ENCODE results near the gene TNNT1.
A peak's percentile ranks its signal among the peaks of the same experiment; 100 is the strongest.

TNNT1 gene

DNA sequence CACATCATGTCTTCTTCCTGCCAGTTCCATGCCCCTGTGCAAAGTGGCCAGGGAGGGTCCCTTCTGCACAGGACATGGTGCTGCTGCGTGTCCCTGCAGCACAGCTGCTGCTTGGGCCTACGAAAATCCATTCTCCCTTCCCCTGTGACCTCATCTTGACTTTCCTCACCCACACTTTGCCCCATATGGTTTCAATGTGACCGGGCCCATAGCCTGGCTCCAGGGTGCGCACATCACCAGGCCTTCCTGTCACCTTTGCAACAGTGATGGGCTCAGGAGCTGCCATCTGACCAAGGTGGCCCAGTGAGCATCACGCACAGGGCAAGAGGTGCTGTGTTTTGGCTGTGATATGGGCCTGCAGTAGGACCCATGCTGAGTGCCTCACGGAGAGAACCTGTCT is 42.4 kb downstream of the TNNT1 start:
- no peak for DNase-seq

- DNase-seq, result no peak
These were observed 43.8 kb downstream of the TNNT1 start for GRCh38 chr19:55105237-55105636.

DNA sequence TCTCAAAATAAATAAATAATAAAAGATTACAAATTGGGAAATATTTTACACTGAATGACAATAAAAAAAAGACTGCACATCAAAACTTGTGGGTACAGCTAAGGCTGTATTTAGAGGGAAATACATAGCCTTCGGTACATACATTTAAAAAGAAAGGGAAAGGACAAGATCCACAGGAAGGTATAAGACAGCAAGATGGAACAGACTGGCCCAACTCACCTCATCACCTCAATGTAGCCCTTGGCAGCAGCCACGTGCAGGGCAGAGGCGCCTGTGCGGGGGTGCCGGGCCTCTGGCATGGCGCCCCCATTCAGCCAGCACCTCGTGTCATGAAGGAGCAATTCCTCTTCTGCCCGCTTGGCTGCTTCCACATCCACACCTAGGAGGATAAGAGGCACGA is 45.8 kb downstream of the TNNT1 start:
- DNase-seq, result no peak

- no peak for DNase-seq
These were observed 47.7 kb downstream of the TNNT1 start for GRCh38 chr19:55101261-55101660.

DNA sequence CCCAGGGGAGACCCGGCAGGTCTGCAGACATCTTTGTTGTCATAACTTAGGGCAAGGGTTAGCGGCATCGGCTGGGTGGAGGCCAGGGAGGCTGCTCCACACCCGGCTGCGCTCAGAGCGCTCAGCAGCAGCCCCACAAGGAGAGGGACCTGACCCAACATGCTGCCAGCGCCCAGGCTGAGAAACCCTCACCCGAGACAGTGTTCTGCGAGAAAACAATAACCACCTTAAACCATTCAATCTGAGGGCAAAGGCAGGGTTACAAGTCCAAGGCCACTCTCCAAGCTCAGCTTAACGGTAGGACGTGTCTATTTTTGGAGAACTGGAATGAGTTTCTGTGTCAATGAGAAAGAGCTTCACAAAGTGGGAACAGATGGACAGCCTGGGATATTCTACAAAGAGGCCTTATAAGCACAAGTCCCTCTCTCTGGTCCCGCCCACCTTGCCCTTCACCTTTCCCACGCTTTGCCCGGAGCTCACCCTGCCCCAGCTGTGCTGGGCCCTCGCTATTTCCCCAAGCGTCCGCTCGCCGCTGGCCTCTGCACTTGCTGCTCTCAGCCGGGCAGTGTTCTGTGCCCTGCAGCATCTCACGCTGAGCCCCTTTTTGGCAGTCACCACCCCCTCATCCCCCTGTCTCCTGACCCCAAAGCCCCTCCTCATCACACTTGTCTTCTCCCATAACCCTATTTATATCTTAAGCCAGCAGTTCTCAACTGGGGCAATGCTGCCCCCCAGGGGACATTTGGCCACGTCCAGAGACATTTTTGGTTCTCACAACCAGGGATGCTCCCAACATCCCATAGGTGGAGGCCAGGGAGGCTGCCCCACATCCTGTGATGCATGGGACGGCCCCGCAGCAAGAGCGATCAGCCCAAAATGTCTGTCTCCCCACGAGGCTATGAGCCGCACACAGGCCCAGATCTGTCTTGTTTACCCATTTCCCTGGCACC is 49.2 kb downstream of the TNNT1 start:
- no peak for DNase-seq

DNA sequence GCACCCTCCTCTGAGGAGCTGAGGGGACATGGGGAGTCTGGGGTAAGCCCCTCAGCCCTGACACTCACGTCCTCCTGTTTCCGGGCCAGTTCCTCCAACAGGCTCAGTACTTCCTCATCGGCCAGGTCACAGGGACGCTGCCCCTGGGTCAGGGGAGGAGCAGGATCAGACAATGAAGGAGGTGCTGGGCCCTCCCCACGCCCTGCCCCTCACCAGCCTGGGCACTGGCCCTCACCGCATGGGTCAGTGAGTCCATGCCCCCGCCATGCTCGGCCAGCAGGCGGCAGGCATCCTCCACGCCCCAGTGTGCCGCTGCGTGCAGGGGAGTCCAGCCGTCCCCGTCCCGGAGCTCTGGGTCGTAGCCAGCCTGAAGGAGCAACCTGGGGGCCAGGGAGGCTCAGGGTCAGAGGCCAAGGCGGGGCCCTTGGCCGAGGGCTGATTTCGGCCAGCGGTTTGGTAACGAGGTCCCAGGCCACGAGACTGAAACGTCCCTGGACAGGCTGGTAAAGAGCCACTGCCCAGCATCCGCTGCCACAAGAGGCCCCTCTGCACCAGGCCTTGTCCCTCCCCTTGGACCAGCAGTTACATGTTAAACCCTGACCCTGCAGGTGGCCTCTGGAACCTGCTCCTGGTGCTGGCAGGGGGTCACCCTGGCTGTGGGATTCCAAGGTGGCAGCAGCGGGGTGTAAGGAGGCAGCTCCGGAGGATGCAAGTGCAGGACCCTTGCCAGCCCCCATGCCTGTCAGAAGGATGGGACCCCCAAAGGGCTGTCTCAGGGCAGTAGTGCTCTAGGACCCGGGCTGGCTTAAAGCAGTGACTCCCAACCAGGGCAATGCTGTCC is 50.1 kb downstream of the TNNT1 start:
- DNase-seq, result no peak

- no peak for DNase-seq
These were observed 50.9 kb downstream of the TNNT1 start for GRCh38 chr19:55097864-55098715.

GRCh38 chr19:55096061-55096701 is 52.8 kb downstream of the TNNT1 start:
- DNase-seq, result no peak

DNA sequence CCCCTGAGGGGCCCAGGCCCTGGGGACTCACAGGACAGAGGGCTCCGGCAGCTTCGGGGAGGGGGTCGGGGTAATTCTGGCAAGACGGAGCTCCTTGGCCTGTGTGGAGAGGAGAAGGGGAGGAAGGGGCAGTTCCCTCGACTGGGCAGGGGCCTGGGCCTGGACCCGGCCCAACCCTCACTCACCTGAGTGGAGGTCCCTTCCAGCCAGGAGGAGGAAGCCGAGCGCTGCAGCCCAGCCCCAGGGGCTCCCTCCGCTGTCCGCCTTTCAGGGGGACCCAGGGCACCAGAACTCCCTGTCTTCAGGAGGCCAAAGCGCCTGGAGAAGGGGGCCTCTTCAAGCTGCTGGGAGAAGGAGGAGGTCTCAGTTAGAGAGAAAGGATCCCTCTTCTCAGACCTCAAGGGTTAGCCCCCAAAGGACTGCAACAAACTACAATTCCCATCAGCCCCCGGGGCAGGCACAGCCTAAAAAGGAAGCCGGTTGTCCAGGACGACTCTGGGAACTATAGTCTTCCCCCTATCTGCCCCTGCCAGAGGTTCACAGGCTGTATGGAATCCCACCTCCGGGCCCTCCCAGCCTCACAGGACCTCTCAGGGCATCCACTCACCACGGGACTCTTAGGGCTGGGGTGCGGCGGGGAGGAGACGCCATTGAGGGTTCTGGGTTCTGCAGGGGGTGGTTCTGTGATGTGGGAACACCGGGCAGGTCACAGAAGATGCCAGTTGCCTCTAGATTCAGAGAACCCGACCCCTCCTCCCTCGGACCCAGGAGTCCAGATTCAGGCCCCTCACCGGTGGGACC is 53.5 kb downstream of the TNNT1 start:
- no peak for DNase-seq

DNA sequence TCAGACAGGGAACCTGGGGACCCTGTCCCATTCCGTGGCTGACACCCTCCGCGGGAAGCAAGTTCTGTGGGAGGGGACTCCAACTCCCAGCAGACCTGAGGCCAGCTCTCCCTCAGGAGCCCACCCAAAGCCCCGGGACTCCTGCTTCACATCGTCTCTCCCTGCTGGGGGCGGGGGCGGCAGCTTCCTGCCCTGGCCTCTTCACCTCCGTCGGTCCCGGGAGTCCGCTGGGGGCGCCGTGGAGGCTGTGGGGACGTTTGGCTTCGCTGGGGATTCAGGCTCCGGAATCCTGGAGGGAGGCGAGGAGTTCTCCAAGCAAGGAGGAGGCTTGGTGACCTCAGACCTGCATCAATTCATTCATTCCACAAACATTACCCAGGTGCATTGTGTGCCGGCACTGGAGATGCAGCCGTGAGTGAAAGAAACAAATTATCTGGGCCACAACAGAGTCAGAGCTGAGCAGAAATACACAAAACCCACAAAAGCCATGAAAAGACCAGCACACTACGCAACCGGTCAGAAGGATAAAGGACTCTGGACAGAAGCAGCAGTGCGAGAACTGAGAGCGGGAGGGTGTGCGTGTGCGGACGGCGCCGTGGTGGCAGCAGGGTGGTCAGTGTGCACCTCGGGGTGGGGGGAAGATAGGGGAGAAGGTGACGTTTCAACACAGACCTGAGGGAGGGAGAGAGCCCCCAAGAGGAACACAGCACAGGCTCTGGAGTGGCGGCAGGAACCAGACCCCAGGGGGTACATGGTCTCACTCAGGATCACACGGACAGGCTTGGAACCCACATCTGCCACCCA is 54.3 kb downstream of the TNNT1 start:
- DNase-seq, result no peak

GRCh38 chr19:55092423-55093318 is 56.3 kb downstream of the TNNT1 start:
- DNase-seq, result no peak

DNA sequence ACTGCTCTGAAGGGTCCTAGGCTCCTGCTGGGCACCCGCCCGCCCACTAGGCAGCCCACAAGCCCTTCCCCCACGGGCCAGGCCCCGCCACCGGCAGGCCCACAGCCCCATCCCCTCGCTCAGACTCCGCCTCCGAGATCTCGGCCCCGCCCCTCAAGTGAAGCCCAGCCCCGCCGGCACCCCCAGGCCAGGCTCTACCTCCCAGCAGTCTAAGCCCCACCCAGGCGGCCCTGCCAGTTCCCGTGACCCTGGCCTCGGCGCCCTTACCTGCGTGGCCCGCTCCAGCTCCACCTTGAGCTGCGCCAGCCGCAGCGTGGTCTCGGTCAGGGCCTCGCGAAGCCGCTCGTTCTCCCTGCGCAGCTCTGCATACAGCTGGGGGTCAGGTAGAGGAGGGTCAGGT is 57.1 kb downstream of the TNNT1 start:
- no peak for DNase-seq

GRCh38 chr19:55091126-55091910 is 57.7 kb downstream of the TNNT1 start:
- no peak for DNase-seq

DNA sequence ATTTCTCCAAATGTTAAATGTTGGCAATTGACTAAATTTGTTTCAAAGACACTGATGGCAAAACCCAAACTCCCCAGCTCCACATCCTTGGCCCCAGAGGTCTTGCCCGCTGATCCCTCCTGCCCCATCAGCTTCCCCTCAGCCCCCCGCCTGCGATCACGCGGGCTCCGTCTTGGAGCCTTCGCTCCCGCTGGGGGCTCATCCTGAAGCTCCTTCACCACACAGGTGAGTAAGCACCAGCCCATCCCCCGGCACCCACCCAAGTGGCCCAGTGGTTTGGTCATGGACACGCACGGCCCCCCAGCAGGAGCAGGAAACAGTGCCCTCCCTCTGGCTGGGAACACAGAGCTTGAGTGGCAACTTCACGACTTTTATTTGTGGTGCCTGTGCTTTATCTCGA is 58.4 kb downstream of the TNNT1 start:
- DNase-seq, result no peak

DNA sequence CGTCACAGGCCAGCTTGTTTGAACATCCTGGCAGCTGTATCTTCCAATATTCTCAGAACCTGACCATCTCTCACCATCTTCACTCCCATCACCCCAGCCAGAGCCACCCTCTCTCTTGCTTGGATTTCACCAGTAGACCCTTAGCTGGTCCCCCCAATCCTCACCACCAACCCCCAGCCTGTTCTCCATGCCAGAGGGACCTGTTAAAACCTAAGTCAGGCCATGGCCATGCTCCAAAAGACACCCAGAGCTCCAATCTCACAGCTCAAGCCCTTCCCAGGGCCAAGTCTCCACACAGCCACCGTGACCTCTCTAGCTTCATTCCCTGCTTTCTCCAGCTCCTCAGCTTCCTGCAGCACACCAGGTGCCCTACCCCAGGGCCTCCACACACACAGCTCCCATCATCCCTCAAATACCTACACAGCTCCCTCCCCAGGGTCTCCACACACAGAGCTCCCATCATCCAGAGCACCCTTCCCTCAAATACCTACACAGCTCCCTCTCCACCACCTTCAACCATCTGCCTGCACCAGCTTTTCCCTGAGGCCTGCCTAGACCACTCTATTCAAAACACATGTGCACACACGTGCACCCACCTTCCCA is 59.6 kb downstream of the TNNT1 start:
- DNase-seq, result no peak

DNA sequence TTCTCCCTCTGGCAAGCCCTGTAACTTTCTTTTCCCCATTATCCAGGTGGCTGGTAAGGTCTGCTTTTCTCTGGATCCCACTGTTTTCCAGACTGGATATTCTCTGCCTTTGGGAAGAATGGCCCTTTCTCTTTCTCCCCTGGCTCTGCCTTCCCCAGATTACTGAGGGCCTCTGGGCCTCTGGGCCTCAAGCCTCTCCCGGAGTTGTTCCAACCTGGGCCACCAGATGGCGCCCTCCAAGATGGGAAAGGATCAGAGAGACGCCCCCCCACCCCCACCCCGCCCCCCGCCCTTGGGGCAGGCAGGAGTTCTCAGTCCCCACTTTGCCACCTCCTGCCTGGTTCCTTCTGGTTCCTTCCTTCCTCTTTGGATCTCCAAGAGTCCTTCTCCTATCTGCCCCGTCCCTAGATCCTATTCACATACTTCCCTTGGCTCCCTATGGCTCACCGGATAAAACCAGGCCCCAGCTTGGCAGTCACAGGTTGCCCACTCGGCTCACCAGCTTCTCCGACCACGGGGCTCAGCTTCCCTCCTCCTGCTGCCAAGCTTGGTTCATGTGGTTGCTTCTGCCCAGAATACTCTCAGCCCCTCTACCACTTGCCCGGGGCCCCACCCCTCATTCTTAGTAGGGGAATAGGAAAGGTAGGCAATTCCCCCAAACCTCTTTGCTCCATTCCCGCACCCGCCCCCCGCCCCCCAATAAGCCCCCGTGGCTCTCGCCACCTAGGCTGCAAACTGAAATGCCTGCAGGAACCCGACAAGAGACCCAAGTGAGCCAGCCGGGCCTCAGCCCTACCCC is 60.3 kb downstream of the TNNT1 start:
- peak; percentile 80 for DNase-seq

DNA sequence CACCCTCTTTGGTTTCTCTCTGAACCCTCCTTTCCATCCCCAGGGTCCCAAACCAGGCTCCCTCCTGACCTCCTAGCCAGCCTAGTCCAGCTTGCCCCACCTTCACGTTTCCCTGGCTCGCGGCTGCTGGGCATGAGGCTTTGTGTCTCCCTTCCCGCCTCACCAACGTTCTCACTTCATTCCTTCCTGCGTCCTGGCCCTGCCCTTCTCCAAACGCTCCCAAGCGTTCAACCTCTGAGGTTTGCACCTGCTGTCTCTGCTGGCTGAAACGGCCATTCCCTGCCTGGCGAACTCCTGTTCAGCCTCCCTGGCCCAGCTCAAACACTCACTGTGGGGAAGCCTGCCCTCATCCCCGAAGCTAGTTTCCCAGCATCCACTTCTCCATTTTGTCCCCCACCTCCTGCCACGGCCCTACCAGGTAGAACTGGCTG is 61.0 kb downstream of the TNNT1 start:
- DNase-seq, result no peak

Data from retina (tissue), 1 donor.